ENCODE results near the gene GABARAP. TPM values are rescaled to one million over a fixed set of nuclear protein-coding genes. Genes with fewer than 3 reads are reported as not detected.

The GABARAP gene
- total and polyA plus RNA-seq, 2 of the 4 experiments (the other 2 are of a cell fraction): 77.8 to 780 TPM

DNA sequence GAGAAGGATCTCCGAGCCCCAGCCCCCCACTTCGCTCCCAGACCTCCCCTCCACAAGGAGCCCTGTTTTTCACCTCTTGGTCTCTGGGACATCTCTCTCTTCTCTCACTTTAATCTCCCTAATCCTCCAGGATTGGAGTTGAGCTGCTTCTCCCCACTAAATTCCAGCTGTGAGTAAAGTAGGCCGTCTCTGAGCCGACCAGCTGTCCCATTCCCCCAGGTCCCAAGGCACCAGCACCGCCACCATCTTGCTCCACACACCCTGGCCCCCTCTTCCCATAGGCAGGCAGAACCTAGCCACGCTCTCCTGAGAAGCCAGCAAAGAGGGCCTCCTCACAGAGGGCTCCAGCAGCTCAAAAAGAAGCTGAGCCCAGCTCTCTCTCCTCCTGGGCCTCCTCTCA is 23.5 kb downstream of the GABARAP start:
- dilution Hi-C loops (cut with HindIII; ENCODE audit: low sequenced_read_pairs, unreplicated experiment): no loop called here
- in situ Hi-C loops (cut with MboI; ENCODE audit: low sequenced_read_pairs): no loop called here
- no peak for DNase-seq
- Histone ChIP-seq H3K4me1 (ENCODE audit: control insufficient read depth, insufficient read depth, low read length) (peaks cover 28% of the 10 kb centered on the region), H2AK5ac (ENCODE audit: low read depth, low read length) (peak overlapping the region; percentile 93), H2BK15ac (ENCODE audit: low read depth, low read length) (0 out of 3 replicates have a peak overlapping the region, but pooled peaks have one; percentile 78), H3K27me3 (ENCODE audit: control insufficient read depth, insufficient read depth, low read length) (no peaks in the 10 kb centered on the region), H3K4ac (ENCODE audit: low read depth, low read length) (peak overlapping the region; percentile 99; the same call in 1 of the 2 replicates), H3K23ac (ENCODE audit: low read depth, low read length) (no peak overlapping the region), H2BK5ac (ENCODE audit: low read depth, low read length, poor library complexity, severe bottlenecking) (peak overlapping the region; percentile 86), H3K36me3 (ENCODE audit: control insufficient read depth, insufficient read depth, low read length) (peaks cover 28% of the 10 kb centered on the region), H3K27ac (ENCODE audit: insufficient read depth, low read length) (no peak overlapping the region), H3K4me2 (ENCODE audit: low read depth, low read length) (no peak overlapping the region), H3K4me3 (ENCODE audit: insufficient read depth, low read depth, low read length) (no peak overlapping the region), H4K5ac (ENCODE audit: low read depth, low read length) (no peak overlapping the region; the same call in 1 of the 2 replicates), H3K18ac (ENCODE audit: low read depth, low read length) (no peak overlapping the region), H2AK9ac (replicated peaks; ENCODE audit: low read depth, low read length, poor library complexity) (peak overlapping the region; percentile 32), H3K79me1 (ENCODE audit: low read depth in 1 of 2, low read length in 2 of 2) (peaks cover 12 to 88% of the 10 kb centered on the region in 2 experiments), H3K9ac (ENCODE audit: low read depth, low read length) (no peak overlapping the region), H2BK120ac (ENCODE audit: low read depth, low read length) (no peak overlapping the region), H3K9me1 (ENCODE audit: insufficient read depth, low read length) (peaks cover 26% of the 10 kb centered on the region), H2BK20ac (ENCODE audit: low read depth, low read length) (no peak overlapping the region), H3K9me3 (ENCODE audit: control insufficient read depth, insufficient read depth, low read length) (no peaks in the 10 kb centered on the region), H3K14ac (replicated peaks; ENCODE audit: low read depth, low read length) (no peak overlapping the region), H4K8ac (ENCODE audit: low read depth in 2 of 2, low read length in 2 of 2) (peak overlapping the region; percentile 99; a peak in 3 of 4 replicates), H4K91ac (ENCODE audit: insufficient read depth, low read depth, low read length) (peak overlapping the region; percentile 97; the same call in 1 of the 2 replicates), H4K20me1 (ENCODE audit: insufficient read depth, low read length) (peaks cover 60% of the 10 kb centered on the region), H2AFZ (replicated peaks; ENCODE audit: low read length, poor library complexity) (peak overlapping the region; percentile 95), H3K56ac (ENCODE audit: extremely low read depth, insufficient read depth, low read length) (no peak overlapping the region)
- ATAC-seq (ENCODE audit: low read depth): no peak
- WGBS, 2 experiments (ENCODE audit: extremely low coverage in 2 of 2, insufficient read length in 1 of 2): 100% methylated on average over 1 of the region's 6 CpGs; no CpG with 5 or more reads in 1 of the 2 experiments
- TF ChIP-seq MAFK (IDR thresholded peaks at IDR 0.05; ENCODE audit: low read depth, low read length) (no peak), FOS (IDR thresholded peaks at IDR 0.05; ENCODE audit: low read depth, low read length) (no peak)
- TF ChIP-seq, protein P1, sequence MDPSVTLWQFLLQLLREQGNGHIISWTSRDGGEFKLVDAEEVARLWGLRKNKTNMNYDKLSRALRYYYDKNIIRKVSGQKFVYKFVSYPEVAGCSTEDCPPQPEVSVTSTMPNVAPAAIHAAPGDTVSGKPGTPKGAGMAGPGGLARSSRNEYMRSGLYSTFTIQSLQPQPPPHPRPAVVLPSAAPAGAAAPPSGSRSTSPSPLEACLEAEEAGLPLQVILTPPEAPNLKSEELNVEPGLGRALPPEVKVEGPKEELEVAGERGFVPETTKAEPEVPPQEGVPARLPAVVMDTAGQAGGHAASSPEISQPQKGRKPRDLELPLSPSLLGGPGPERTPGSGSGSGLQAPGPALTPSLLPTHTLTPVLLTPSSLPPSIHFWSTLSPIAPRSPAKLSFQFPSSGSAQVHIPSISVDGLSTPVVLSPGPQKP (IDR thresholded peaks at IDR 0.05; ENCODE audit: borderline replicate concordance, low read depth, low read length): no peak
- intact Hi-C loops (cut with micrococcal nuclease): no loop called here
- BruUV-seq (replicated peaks): no TSS peak
- ChIA-PET CTCF (no interaction called here), POLR2A (ENCODE audit: unreplicated experiment) (interaction anchor here (0.6 to 1.4 kb wide), 2 partner anchors 10 to 386 kb away, joined by 4 to 9 read pairs; no protein-coding TSS in a partner anchor)

Measured in IMR-90 (cell line).